ENCODE data around the gene CERS3. TPM values are rescaled to one million over a fixed set of nuclear protein-coding genes. Genes with fewer than 3 reads are reported as not detected.

The CERS3 gene
- total RNA-seq, 2 experiments from 2014 or later, result not detected

- Mint-ChIP-seq H3K36me3 (ENCODE audit: low read depth) (no peaks in the 10 kb centered on the region), H3K27me3 (peaks cover 37% of the 10 kb centered on the region), H3K4me1 (ENCODE audit: low read depth) (peaks cover 9% of the 10 kb centered on the region), H3K27ac (no peak overlapping the region), H3K4me3 (no peak overlapping the region), H3K9me3 (peaks cover 2% of the 10 kb centered on the region)
- ChIA-PET CTCF (interaction anchor here (1.6 kb wide), 1 partner anchor 24 kb away, joined by 7 read pairs; no protein-coding TSS in a partner anchor), POLR2A (no interaction called here)
- intact Hi-C loops (cut with micrococcal nuclease), result no loop called here
- TF ChIP-seq, protein P1, sequence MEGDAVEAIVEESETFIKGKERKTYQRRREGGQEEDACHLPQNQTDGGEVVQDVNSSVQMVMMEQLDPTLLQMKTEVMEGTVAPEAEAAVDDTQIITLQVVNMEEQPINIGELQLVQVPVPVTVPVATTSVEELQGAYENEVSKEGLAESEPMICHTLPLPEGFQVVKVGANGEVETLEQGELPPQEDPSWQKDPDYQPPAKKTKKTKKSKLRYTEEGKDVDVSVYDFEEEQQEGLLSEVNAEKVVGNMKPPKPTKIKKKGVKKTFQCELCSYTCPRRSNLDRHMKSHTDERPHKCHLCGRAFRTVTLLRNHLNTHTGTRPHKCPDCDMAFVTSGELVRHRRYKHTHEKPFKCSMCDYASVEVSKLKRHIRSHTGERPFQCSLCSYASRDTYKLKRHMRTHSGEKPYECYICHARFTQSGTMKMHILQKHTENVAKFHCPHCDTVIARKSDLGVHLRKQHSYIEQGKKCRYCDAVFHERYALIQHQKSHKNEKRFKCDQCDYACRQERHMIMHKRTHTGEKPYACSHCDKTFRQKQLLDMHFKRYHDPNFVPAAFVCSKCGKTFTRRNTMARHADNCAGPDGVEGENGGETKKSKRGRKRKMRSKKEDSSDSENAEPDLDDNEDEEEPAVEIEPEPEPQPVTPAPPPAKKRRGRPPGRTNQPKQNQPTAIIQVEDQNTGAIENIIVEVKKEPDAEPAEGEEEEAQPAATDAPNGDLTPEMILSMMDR (IDR thresholded peaks at IDR 0.05), result no peak
- ATAC-seq (no peak), DNase-seq (no peak)
These were observed 154.8 kb downstream of the CERS3 start for GRCh38 chr15:100373942-100374341.

DNA sequence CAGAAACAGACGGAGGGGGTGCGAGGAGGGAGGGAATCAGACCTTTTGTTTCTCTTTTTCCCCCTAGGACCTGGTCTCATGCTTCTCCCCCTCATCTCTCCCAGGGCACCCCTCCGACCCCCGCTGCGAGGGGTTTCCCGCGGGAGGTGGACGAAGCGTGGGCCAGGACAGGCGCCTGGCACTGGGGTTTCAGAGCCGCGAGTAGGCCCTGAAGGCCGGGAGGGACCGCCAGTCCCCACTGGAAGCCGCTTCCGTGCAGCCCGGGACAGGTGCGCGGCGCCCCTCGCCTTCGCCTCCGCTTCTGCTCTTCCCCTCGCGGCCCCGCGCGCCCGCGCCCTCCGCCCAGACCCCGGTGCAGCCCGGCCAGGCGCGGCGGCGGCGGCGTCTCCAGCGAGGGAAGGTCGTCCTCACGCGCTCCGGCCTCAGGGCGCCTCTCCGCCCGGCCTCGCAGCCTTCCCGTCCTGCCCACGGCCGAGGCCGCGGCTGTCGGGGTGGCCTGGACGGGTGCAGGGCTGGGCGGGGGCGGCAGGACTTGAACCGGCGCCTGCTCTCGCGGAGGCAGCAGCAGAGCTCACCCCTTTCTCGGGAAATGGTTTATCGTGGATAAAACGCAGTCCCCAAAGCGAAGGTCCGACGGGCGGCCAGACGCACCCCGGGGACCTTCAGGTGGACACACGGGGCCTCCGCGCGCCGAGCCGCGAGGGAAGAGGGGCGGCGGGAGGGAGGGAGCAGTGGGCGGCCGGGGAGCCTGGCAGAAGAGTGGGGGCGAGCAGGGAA is 155.4 kb downstream of the CERS3 start:
- ChIA-PET CTCF (interaction anchor here (1.6 kb wide), 1 partner anchor 23 kb away, joined by 7 read pairs; no protein-coding TSS in a partner anchor), POLR2A (no interaction called here)
- TF ChIP-seq, protein P1 (IDR thresholded peaks at IDR 0.05), result no peak
- ATAC-seq, result no peak
- intact Hi-C loops (cut with micrococcal nuclease), result no loop called here
- Mint-ChIP-seq H3K27me3 (peaks cover 37% of the 10 kb centered on the region), H3K36me3 (ENCODE audit: low read depth) (no peaks in the 10 kb centered on the region), H3K4me1 (ENCODE audit: low read depth) (peaks cover 9% of the 10 kb centered on the region), H3K9me3 (peaks cover 2% of the 10 kb centered on the region), H3K27ac (no peak overlapping the region), H3K4me3 (peak overlapping the region; percentile 21)
- no peak for DNase-seq

- Mint-ChIP-seq H3K4me3 (peak overlapping the region; percentile 21), H3K36me3 (ENCODE audit: low read depth) (no peaks in the 10 kb centered on the region), H3K4me1 (ENCODE audit: low read depth) (peaks cover 9% of the 10 kb centered on the region), H3K9me3 (peaks cover 2% of the 10 kb centered on the region), H3K27me3 (peaks cover 37% of the 10 kb centered on the region), H3K27ac (no peak overlapping the region)
- CTCF ChIA-PET, result interaction anchor here (1.6 kb wide), 1 partner anchor 23 kb away, joined by 7 read pairs; no protein-coding TSS in a partner anchor
- DNase-seq (no peak), ATAC-seq (no peak)
- POLR2A ChIA-PET, result no interaction called here
- intact Hi-C loops (cut with micrococcal nuclease), result no loop called here
- TF ChIP-seq, protein P1 (IDR thresholded peaks at IDR 0.05), result no peak
These were observed 156.0 kb downstream of the CERS3 start for GRCh38 chr15:100372739-100373119.

GRCh38 chr15:100355342-100355741 is 173.4 kb downstream of the CERS3 start:
- Mint-ChIP-seq H3K27ac (no peak overlapping the region), H3K27me3 (peaks cover 24% of the 10 kb centered on the region), H3K36me3 (ENCODE audit: low read depth) (no peaks in the 10 kb centered on the region), H3K4me1 (ENCODE audit: low read depth) (no peaks in the 10 kb centered on the region), H3K9me3 (no peaks in the 10 kb centered on the region), H3K4me3 (no peak overlapping the region)
- intact Hi-C loops (cut with micrococcal nuclease), result loop anchor here (10.0 kb wide), 1 partner anchor 209 kb away; no protein-coding TSS in a partner anchor
- ATAC-seq (no peak), DNase-seq (no peak)
- CTCF ChIA-PET, result no interaction called here
- TF ChIP-seq, protein P1 (IDR thresholded peaks at IDR 0.05), result no peak
- POLR2A ChIA-PET, result no interaction called here

- CTCF ChIA-PET, result interaction anchor here (1.7 kb wide), 1 partner anchor 519 kb away, joined by 3 read pairs; no protein-coding TSS in a partner anchor
- Mint-ChIP-seq H3K4me1 (ENCODE audit: low read depth) (peaks cover 5% of the 10 kb centered on the region), H3K27me3 (peaks cover 21% of the 10 kb centered on the region)
These were observed 175.3 kb downstream of the CERS3 start for GRCh38 chr15:100353449-100353848.

More at GRCh38 chr15:100353449-100353848, 175.3 kb downstream of the CERS3 start:
- Mint-ChIP-seq H3K9me3 (no peaks in the 10 kb centered on the region), H3K4me3 (no peak overlapping the region), H3K27ac (no peak overlapping the region), H3K36me3 (ENCODE audit: low read depth) (no peaks in the 10 kb centered on the region)
- ATAC-seq (no peak), DNase-seq (no peak)
- POLR2A ChIA-PET, result no interaction called here
- intact Hi-C loops (cut with micrococcal nuclease), result loop anchor here (5.0 to 10.0 kb wide), 2 partner anchors 211 to 519 kb away; no protein-coding TSS in a partner anchor
- TF ChIP-seq, protein P1 (IDR thresholded peaks at IDR 0.05), result no peak

Data from activated CD8-positive, alpha-beta T cell treated with anti-CD3 and anti-CD28 coated beads for 36 hours (primary cell).